HCT116 (cell line): ENCODE data around the gene C10orf62.

ENCODE experiments used
- ATF3 ChIP-seq: IDR thresholded peaks from 2 replicates; pipeline ENCODE4 v1.6.1; 2012
- CBX3 ChIP-seq: IDR thresholded peaks from 2 replicates; pipeline ENCODE4 v1.6.1; 2012; ENCODE audit warnings: low read depth
- CEBPB ChIP-seq: IDR thresholded peaks from 2 replicates; pipeline ENCODE4 v1.6.1; 2012; ENCODE audit warnings: low read depth
- CTCF ChIP-seq, 3 experiments: fragments of 200-600 bp in 1 of 3; sonication (generic) in 1 of 3; IDR thresholded peaks in 2 of 3; conservative IDR thresholded peaks in 1 of 3; 2 replicates each; pipeline ENCODE4 v1.5.1; 2012 to 2017; ENCODE audit warnings: low read depth in 2 of 3, low read length in 2 of 3, antibody characterized with exemption in 1 of 3, borderline replicate concordance in 1 of 3, control low read depth in 1 of 3, mild to moderate bottlenecking in 1 of 3, mixed read lengths in 1 of 3, mixed run types in 1 of 3, moderate library complexity in 1 of 3; ENCODE audit not compliant: insufficient read depth in 1 of 3
- EGR1 ChIP-seq: IDR thresholded peaks from 2 replicates; pipeline ENCODE4 v1.6.1; 2012; ENCODE audit warnings: low read depth
- EZH2 ChIP-seq: fragments of 200-600 bp; sonication (generic); IDR thresholded peaks from 2 replicates; pipeline ENCODE4 v1.6.1; 2017; ENCODE audit warnings: antibody characterized with exemption, mixed run types
- JUND ChIP-seq: IDR thresholded peaks from 2 replicates; pipeline ENCODE4 v1.6.1; 2012
- POLR2A ChIP-seq: IDR thresholded peaks from 2 replicates; pipeline ENCODE4 v1.7.0; 2011; ENCODE audit warnings: borderline replicate concordance; ENCODE audit not compliant: insufficient read depth, insufficient read length; ENCODE audit errors: extremely low read depth
- POLR2AphosphoS5 ChIP-seq: IDR thresholded peaks from 2 replicates; pipeline ENCODE4 v1.6.1; 2011; ENCODE audit warnings: mild to moderate bottlenecking, low read depth, low read length, moderate library complexity
- REST ChIP-seq: IDR thresholded peaks from 2 replicates; pipeline ENCODE4 v1.6.1; 2012; ENCODE audit warnings: low read depth
- SIN3A ChIP-seq: IDR thresholded peaks from 2 replicates; pipeline ENCODE4 v1.6.1; 2012; ENCODE audit warnings: low read depth
- SP1 ChIP-seq: IDR thresholded peaks from 2 replicates; pipeline ENCODE4 v1.6.1; 2012; ENCODE audit warnings: low read depth

GRCh38 chr10:97573021-97573420, 16.5 kb upstream of the C10orf62 start:
- TF ChIP-seq CBX3 (no peak), ATF3 (no peak), CTCF (IDR thresholded peaks at IDR 0.05 in 2 of 3, conservative IDR thresholded peaks at IDR 0.05 in 1 of 3; ENCODE audit: borderline replicate concordance in 1 of 3, insufficient read depth in 1 of 3, low read depth in 2 of 3, low read length in 2 of 3) (no peak), EZH2 (no peak), SP1 (no peak), JUND (no peak), REST (no peak), EGR1 (no peak), POLR2A (no peak), POLR2AphosphoS5 (no peak), SIN3A (no peak), CEBPB (no peak)
